ENCODE data around the gene SLC25A6. TPM values are rescaled to one million over a fixed set of nuclear protein-coding genes. Genes with fewer than 3 reads are reported as not detected.

The SLC25A6 gene
- total and polyA plus RNA-seq, 2 of the 13 experiments (the other 11 are each of a cell fraction or from before 2014, with no cell fraction given), result 138 to 581 TPM

- TF ChIP-seq SRSF9 (IDR thresholded peaks at IDR 0.05; ENCODE audit: borderline replicate concordance, insufficient read depth, low read depth, low read length, poor library complexity, severe bottlenecking), result no peak
- TF ChIP-seq MXI1 (IDR thresholded peaks at IDR 0.05; ENCODE audit: borderline replicate concordance, low read depth, low read length), result peak; percentile 80; the same call in 1 of the 3 replicates
- no peak for TF ChIP-seq ZNF800 (CRISPR knock-in tag; IDR thresholded peaks at IDR 0.05)
- peak; percentile 12; the same call in 1 of the 2 replicates for TF ChIP-seq SIN3A (IDR thresholded peaks at IDR 0.05; ENCODE audit: borderline replicate concordance, low read depth, low read length)
- 0 out of 2 replicates have a peak, but pooled peaks have one; percentile 25 for TF ChIP-seq ZSCAN29 (CRISPR knock-in tag; conservative IDR thresholded peaks at IDR 0.05)
- TF ChIP-seq RXRB (CRISPR knock-in tag; IDR thresholded peaks at IDR 0.05; ENCODE audit: borderline replicate concordance), result peak; percentile 36; the same call in 1 of the 2 replicates
- TF ChIP-seq, protein P1, sequence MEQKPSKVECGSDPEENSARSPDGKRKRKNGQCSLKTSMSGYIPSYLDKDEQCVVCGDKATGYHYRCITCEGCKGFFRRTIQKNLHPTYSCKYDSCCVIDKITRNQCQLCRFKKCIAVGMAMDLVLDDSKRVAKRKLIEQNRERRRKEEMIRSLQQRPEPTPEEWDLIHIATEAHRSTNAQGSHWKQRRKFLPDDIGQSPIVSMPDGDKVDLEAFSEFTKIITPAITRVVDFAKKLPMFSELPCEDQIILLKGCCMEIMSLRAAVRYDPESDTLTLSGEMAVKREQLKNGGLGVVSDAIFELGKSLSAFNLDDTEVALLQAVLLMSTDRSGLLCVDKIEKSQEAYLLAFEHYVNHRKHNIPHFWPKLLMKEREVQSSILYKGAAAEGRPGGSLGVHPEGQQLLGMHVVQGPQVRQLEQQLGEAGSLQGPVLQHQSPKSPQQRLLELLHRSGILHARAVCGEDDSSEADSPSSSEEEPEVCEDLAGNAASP (CRISPR knock-in tag; IDR thresholded peaks at IDR 0.05; ENCODE audit: borderline replicate concordance), result peak; percentile 33; the same call in 1 of the 2 replicates
- no peak for TF ChIP-seq IRX3 (CRISPR knock-in tag; IDR thresholded peaks at IDR 0.05; ENCODE audit: borderline replicate concordance, low read depth)
- no peak for TF ChIP-seq NBN (conservative IDR thresholded peaks at IDR 0.05)
- TF ChIP-seq RXRA (CRISPR knock-in tag; IDR thresholded peaks at IDR 0.05), result peak; percentile 61; the same call in 1 of the 2 replicates
- TF ChIP-seq SP5 (CRISPR knock-in tag; IDR thresholded peaks at IDR 0.05; ENCODE audit: borderline replicate concordance, low read depth), result peak; percentile 35; the same call in 1 of the 2 replicates
- 0 out of 2 replicates have a peak, but pooled peaks have one; percentile 15 for TF ChIP-seq ZNF510 (CRISPR knock-in tag; IDR thresholded peaks at IDR 0.05; ENCODE audit: low read depth)
- TF ChIP-seq FOXA1 (IDR thresholded peaks at IDR 0.05), result no peak
- no peak for TF ChIP-seq FOXA1 (CRISPR knock-in tag; IDR thresholded peaks at IDR 0.05)
- no peak for TF ChIP-seq ZBTB37 (CRISPR knock-in tag; IDR thresholded peaks at IDR 0.05)
- no peak for TF ChIP-seq GTF2F1 (IDR thresholded peaks at IDR 0.05; ENCODE audit: low read length)
- no peak for TF ChIP-seq SOX6 (IDR thresholded peaks at IDR 0.05)
- peak; percentile 16; the same call in 1 of the 2 replicates for TF ChIP-seq SOX6 (CRISPR knock-in tag; IDR thresholded peaks at IDR 0.05)
- TF ChIP-seq ZBTB34 (CRISPR knock-in tag; IDR thresholded peaks at IDR 0.05), result peak; percentile 31; the same call in 1 of the 2 replicates
- 0 out of 2 replicates have a peak, but pooled peaks have one; percentile 31 for TF ChIP-seq SMAD1 (CRISPR knock-in tag; IDR thresholded peaks at IDR 0.05; ENCODE audit: borderline replicate concordance, low read depth)
- no peak for TF ChIP-seq PLRG1 (conservative IDR thresholded peaks at IDR 0.05)
- TF ChIP-seq KDM5A (IDR thresholded peaks at IDR 0.05; ENCODE audit: borderline replicate concordance, low read length), result peak; percentile 80; the same call in 1 of the 2 replicates
- TF ChIP-seq ZNF136 (CRISPR knock-in tag; IDR thresholded peaks at IDR 0.05; ENCODE audit: low read depth), result no peak
- no peak for TF ChIP-seq FOSL2 (CRISPR knock-in tag; IDR thresholded peaks at IDR 0.05)
- TF ChIP-seq MAZ (IDR thresholded peaks at IDR 0.05; ENCODE audit: borderline replicate concordance, low read depth, low read length), result peak; percentile 94; the same call in 1 of the 2 replicates
- TF ChIP-seq MAZ (CRISPR knock-in tag; IDR thresholded peaks at IDR 0.05; ENCODE audit: low read depth), result no peak
- TF ChIP-seq ZNF441 (CRISPR knock-in tag; IDR thresholded peaks at IDR 0.05; ENCODE audit: borderline replicate concordance), result 0 out of 2 replicates have a peak, but pooled peaks have one; percentile 11
Measured at GRCh38 chrX:1391370-1391706, 575 bp downstream of the SLC25A6 start (continued).
